K562 (cell line): ENCODE measurements around the gene HIPK2. TPM values are rescaled to one million over a fixed set of nuclear protein-coding genes. Genes with fewer than 3 reads are reported as not detected.

Experiments
- ATAC-seq: fragments of 200-7000 bp; cut with Tn5 transposase; 3 replicates; pipeline ENCODE4 v1.9.1; 2020; ENCODE audit warnings: moderate library complexity
- BruUV-seq: library from RNA; stranded (reverse); fragments of 400-500 nt; replicated peaks from 2 replicates; lab custom pipeline; 2021; lab: Mats Ljungman, UMichigan
- CTCF ChIA-PET: fragments of 300-600 bp; formaldehyde crosslinking; extraction: SDS; loops from one replicate; lab custom pipeline; 2021; ENCODE audit warnings: low intra/inter-chr PET ratio; lab: Yijun Ruan, JAX
- POLR2A ChIA-PET: fragments of 300-600, 350-650 bp; sonication (Branson Sonifier 250); formaldehyde crosslinking; extraction: SDS; loops from one replicate; lab custom pipeline; 2021; ENCODE audit warnings: antibody characterized with exemption, inconsistent platforms; lab: Yijun Ruan, JAX
- DNase-seq, 4 experiments: peaks; one replicate each; pipeline versions ENCODE4 v3.0.0 to v3.0.0-alpha.2; 2011 to 2018; ENCODE audit warnings: low spot score in 3 of 4, mixed read lengths in 3 of 4; ENCODE audit errors: extremely low read depth in 1 of 4
- FAIRE-seq: peaks from 2 replicates; lab custom pipeline; 2011; peaks lifted over from hg19 to GRCh38; lab: Jason Lieb, UNC
- H2AFZ ChIP-seq: 2 replicates; pipeline ENCODE4 v1.6.0; 2011; ENCODE audit warnings: low read depth, low read length, control low read depth, inconsistent platforms
- H3K27ac ChIP-seq: fragments of 200-600 bp; 3 replicates; pipeline ENCODE4 v1.8.0; 2011; ENCODE audit warnings: low read depth, mild to moderate bottlenecking, control low read depth, inconsistent platforms, low read length, moderate library complexity, mixed read lengths; ENCODE audit errors: extremely low read depth
- H3K27me3 ChIP-seq, 2 experiments: fragments of 300-600 bp in 1 of 2; 2 replicates in 1 of 2; 3 replicates in 1 of 2; pipeline versions ENCODE4 v1.6.0 to v1.8.0; 2011; ENCODE audit warnings: inconsistent platforms in 2 of 2, low read length in 2 of 2, mild to moderate bottlenecking in 1 of 2, mixed read lengths in 1 of 2, moderate library complexity in 1 of 2; ENCODE audit not compliant: control insufficient read depth in 2 of 2, insufficient read depth in 2 of 2
- H3K36me3 ChIP-seq: fragments of 300-600 bp; 3 replicates; pipeline ENCODE4 v1.8.0; 2011; ENCODE audit warnings: mild to moderate bottlenecking, low read length, inconsistent platforms; ENCODE audit not compliant: control insufficient read depth, insufficient read depth
- H3K4me1 ChIP-seq, 2 experiments: fragments of 200-600 bp in 1 of 2; replicated peaks in 1 of 2; 2 replicates in 1 of 2; 3 replicates in 1 of 2; pipeline versions ENCODE4 v1.5.1 to v1.8.0; 2011; ENCODE audit warnings: inconsistent platforms in 2 of 2, low read length in 2 of 2, mild to moderate bottlenecking in 1 of 2, mixed read lengths in 1 of 2, moderate library complexity in 1 of 2; ENCODE audit not compliant: control insufficient read depth in 2 of 2, insufficient read depth in 2 of 2
- H3K4me2 ChIP-seq: 2 replicates; pipeline ENCODE4 v1.6.1; 2011; ENCODE audit warnings: low read length, control low read depth, inconsistent platforms, mixed read lengths; ENCODE audit not compliant: insufficient read depth
- H3K4me3 ChIP-seq: fragments of 200-600 bp; sonication (generic), shearing (Covaris generic); 2 replicates; pipeline ENCODE4 v1.5.1; 2016; ENCODE audit warnings: control low read depth, inconsistent platforms
- H3K79me2 ChIP-seq: fragments of 200-600 bp; 3 replicates; pipeline ENCODE4 v1.8.0; 2011; ENCODE audit warnings: low read length, inconsistent platforms; ENCODE audit not compliant: control insufficient read depth, insufficient read depth
- H3K9ac ChIP-seq, 2 experiments: 2 replicates each; pipeline versions ENCODE4 v1.6.0 to v1.6.1; 2011; ENCODE audit warnings: low read depth in 2 of 2, low read length in 2 of 2, control low read depth in 1 of 2, inconsistent platforms in 1 of 2, mild to moderate bottlenecking in 1 of 2, mixed read lengths in 1 of 2; ENCODE audit not compliant: insufficient read depth in 1 of 2
- H3K9me1 ChIP-seq: one replicate; pipeline ENCODE4 v1.6.0; 2011; ENCODE audit warnings: inconsistent platforms, mild to moderate bottlenecking, low read length, moderate library complexity; ENCODE audit not compliant: control insufficient read depth, insufficient read depth
- H3K9me3 ChIP-seq: replicated peaks from 2 replicates; pipeline ENCODE4 v1.5.1; 2011; ENCODE audit warnings: low read depth, low read length, inconsistent platforms; ENCODE audit not compliant: control insufficient read depth, insufficient read depth
- H4K20me1 ChIP-seq: replicated peaks from 2 replicates; pipeline ENCODE4 v1.6.1; 2011; ENCODE audit warnings: low read length, inconsistent platforms, mixed read lengths; ENCODE audit not compliant: control insufficient read depth, insufficient read depth
- POLR2AphosphoS5 ChIP-seq: IDR thresholded peaks from 2 replicates; pipeline ENCODE4 v1.6.1; 2011; ENCODE audit warnings: mild to moderate bottlenecking, low read depth, low read length, moderate library complexity; ENCODE audit not compliant: control insufficient read depth, insufficient read depth
- RAD51 ChIP-seq: fragments of 450-650 bp; IDR thresholded peaks from 2 replicates; pipeline ENCODE4 v1.7.1; 2016; ENCODE audit warnings: low read depth, mild to moderate bottlenecking, borderline replicate concordance
- WGBS: fragments of 100-300 bp; shearing (Covaris generic); methylation state at CpG from one replicate; pipeline ENCODE4 v1.1.6; 2016; ENCODE audit warnings: low coverage, mixed read lengths; ENCODE audit not compliant: insufficient coverage; ENCODE audit errors: missing lambda C conversion rate; 5-methylcytosine and 5-hydroxymethylcytosine counted together
- in situ Hi-C: fragments of 300-500 bp; cut with MboI; formaldehyde crosslinking; loops from 4 replicates; pipeline ENCODE4 v1.15.0; 2018; ENCODE audit warnings: inconsistent platforms, mixed read lengths
- intact Hi-C: fragments of 100-400 bp; cut with micrococcal nuclease; formaldehyde crosslinking; loops from 2 replicates; pipeline ENCODE4 v1.14.2; 2022
- polyA plus RNA-seq, 8 experiments: library from polyadenylated mRNA; depleted of rRNA in 4 of 8; stranded (reverse) in 5 of 8; unstranded in 3 of 8; fragments of >200 nt; fragmentation: Nextera tagmentation in 2 of 8; fragmentation: Illumina TruSeq in 1 of 8; extraction: Ambion mirVana in 2 of 8; extraction: Trizol in 1 of 8; gene quantifications; 2 replicates each; pipeline versions ENCODE4 v1.2.1 to v1.2.3, GENCODE V29; 2011 to 2014; ENCODE audit warnings: inconsistent platforms in 1 of 8, missing spikeins in 1 of 8
- total RNA-seq, 7 experiments: library from RNA; depleted of rRNA in 6 of 7; stranded (reverse); fragments of >200 nt in 6 of 7; fragmentation: Illumina TruSeq in 2 of 7; extraction: Trizol in 2 of 7; gene quantifications; 2 replicates each; pipeline versions ENCODE4 v1.2.1 to v1.2.3, GENCODE V29; 2011 to 2021; ENCODE audit warnings: low replicate concordance in 1 of 7
- TF ChIP-seq, protein P1 (sequence below): sonication (generic); formaldehyde crosslinking; IDR thresholded peaks from 2 replicates; pipeline ENCODE4 v1.5.0; 2020; ENCODE audit warnings: missing genetic modification reagents

HIPK2 gene
- total and polyA plus RNA-seq, 9 of the 15 experiments (the other 6 are each of a cell fraction or from before 2014, with no cell fraction given) = 0.69 to 19.8 (median 5.1) TPM

DNA sequence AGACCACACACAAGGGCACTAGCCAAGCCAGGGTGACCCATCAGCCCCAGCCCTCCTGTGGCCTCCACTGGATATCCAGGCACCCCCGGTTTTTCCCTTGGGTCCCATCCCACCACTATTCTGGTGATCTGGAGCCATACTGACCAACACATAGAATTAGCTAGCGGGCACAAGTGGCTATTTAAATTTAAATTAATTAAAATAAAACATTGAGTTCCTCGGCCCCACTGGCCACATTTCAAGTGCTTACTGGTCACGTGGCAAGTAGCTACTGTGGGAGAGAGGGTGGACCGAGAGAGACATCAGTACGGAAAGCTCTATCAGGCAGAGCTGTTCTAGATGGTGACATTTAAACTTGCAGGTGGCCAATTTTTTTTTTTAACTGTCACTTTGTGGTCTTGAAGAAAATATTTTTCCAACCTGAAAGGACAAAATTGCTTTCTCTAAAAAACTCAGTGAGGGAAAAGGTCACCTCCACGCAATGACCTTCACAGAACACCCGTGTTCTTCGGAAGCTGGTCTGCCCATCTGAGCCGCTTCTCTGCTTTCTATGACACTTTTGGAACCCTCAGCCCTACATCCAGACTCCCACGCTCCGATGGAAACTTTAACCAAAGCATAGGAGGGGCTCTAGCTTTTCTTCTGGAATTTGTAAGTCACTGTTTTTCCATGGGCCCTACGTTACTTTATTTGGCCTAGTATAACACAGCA is 30.0 kb downstream of the HIPK2 start:
- Histone ChIP-seq H3K27me3 (peaks cover 0 to 15% of the 10 kb centered on the region in 2 experiments; a peak in 3 of 5 replicates), H3K9me3 (no peaks in the 10 kb centered on the region), H3K9me1 (no peaks in the 10 kb centered on the region), H3K4me3 (no peak overlapping the region), H3K4me1 (no peaks in the 10 kb centered on the region), H4K20me1 (peaks cover 67% of the 10 kb centered on the region), H3K27ac (no peak overlapping the region), H2AFZ (no peak overlapping the region), H3K4me2 (no peak overlapping the region), H3K9ac (no peak overlapping the region), H3K36me3 (no peaks in the 10 kb centered on the region), H3K79me2 (no peaks in the 10 kb centered on the region; the same call in 2 of the 3 replicates)
- WGBS = 56% methylated on average over 13 of the region's 13 CpGs
- DNase-seq (no peak), FAIRE-seq (no peak), ATAC-seq (no peak)
- intact Hi-C loops = no loop called here
- CTCF ChIA-PET = no interaction called here
- no TSS peak for BruUV-seq
- POLR2A ChIA-PET = interaction anchor here (0.7 to 1.2 kb wide), 3 partner anchors 10 to 30 kb away, joined by 3 to 4 read pairs (median 3); partner anchors contain the start of gene HIPK2
- in situ Hi-C loops = no loop called here
- TF ChIP-seq, protein P1, sequence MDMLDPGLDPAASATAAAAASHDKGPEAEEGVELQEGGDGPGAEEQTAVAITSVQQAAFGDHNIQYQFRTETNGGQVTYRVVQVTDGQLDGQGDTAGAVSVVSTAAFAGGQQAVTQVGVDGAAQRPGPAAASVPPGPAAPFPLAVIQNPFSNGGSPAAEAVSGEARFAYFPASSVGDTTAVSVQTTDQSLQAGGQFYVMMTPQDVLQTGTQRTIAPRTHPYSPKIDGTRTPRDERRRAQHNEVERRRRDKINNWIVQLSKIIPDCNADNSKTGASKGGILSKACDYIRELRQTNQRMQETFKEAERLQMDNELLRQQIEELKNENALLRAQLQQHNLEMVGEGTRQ (CRISPR knock-in tag) = peak; percentile 41; the same call in 1 of the 2 replicates
- no peak for TF ChIP-seq POLR2AphosphoS5
- TF ChIP-seq RAD51 = peak; percentile 18; the same call in 1 of the 2 replicates
